Loucy (cell line): ENCODE data around the gene ZNRF3.
A peak's percentile ranks its signal among the peaks of the same experiment; 100 is the strongest.

ENCODE experiments used
- H2AFZ ChIP-seq: fragments of 200-600 bp; sonication (generic); 2 replicates; pipeline ENCODE4 v1.6.0; 2016; ENCODE audit warnings: antibody characterized with exemption, mild to moderate bottlenecking, low read length, moderate library complexity
- H3F3A ChIP-seq: fragments of 200-600 bp; 2 replicates; pipeline ENCODE4 v1.6.0; 2016; ENCODE audit warnings: antibody characterized with exemption, low read depth, mild to moderate bottlenecking
- H3K27me3 ChIP-seq: fragments of 200-600 bp; sonication (generic); 2 replicates; pipeline ENCODE4 v1.6.1; 2014; ENCODE audit warnings: low read length, mild to moderate bottlenecking; ENCODE audit not compliant: insufficient read depth, poor library complexity, severe bottlenecking
- H3K36me3 ChIP-seq: fragments of 200-600 bp; sonication (generic); 2 replicates; pipeline ENCODE4 v1.6.1; 2016; ENCODE audit warnings: low read length; ENCODE audit not compliant: insufficient read depth
- H3K4me1 ChIP-seq: fragments of 200-600 bp; sonication (generic); 2 replicates; pipeline ENCODE4 v1.5.1; 2014; ENCODE audit warnings: low read length, mild to moderate bottlenecking; ENCODE audit not compliant: insufficient read depth, poor library complexity, severe bottlenecking
- H3K4me2 ChIP-seq: fragments of 200-600 bp; sonication (generic); 2 replicates; pipeline ENCODE4 v1.6.0; 2014; ENCODE audit warnings: antibody characterized with exemption, low read length, low read depth, mild to moderate bottlenecking; ENCODE audit not compliant: poor library complexity, severe bottlenecking
- H3K4me3 ChIP-seq: fragments of 200-600 bp; sonication (generic); 2 replicates; pipeline ENCODE4 v1.5.1; 2014; ENCODE audit warnings: low read length, mild to moderate bottlenecking, mixed read lengths; ENCODE audit not compliant: poor library complexity, severe bottlenecking
- H3K79me2 ChIP-seq: fragments of 200-600 bp; sonication (generic); 2 replicates; pipeline ENCODE4 v1.6.1; 2014; ENCODE audit warnings: low read length; ENCODE audit not compliant: insufficient read depth
- H3K9ac ChIP-seq: fragments of 200-600 bp; sonication (generic); 2 replicates; pipeline ENCODE4 v1.6.0; 2014; ENCODE audit warnings: mild to moderate bottlenecking, low read depth, low read length, moderate library complexity; ENCODE audit not compliant: poor library complexity, severe bottlenecking
- H3K9me2 ChIP-seq: fragments of 200-600 bp; sonication (generic); replicated peaks from 2 replicates; pipeline ENCODE4 v1.6.1; 2016; ENCODE audit warnings: low read depth, low read length, mixed read lengths
- H3K9me3 ChIP-seq: fragments of 200-600 bp; sonication (generic); 2 replicates; pipeline ENCODE4 v1.6.1; 2014; ENCODE audit warnings: mild to moderate bottlenecking, antibody characterized with exemption, low read length, low read depth; ENCODE audit not compliant: insufficient read depth
- H4K20me1 ChIP-seq: fragments of 200-600 bp; sonication (generic); 2 replicates; pipeline ENCODE4 v1.6.0; 2014; ENCODE audit warnings: antibody characterized with exemption, low read length, mild to moderate bottlenecking; ENCODE audit not compliant: insufficient read depth, poor library complexity, severe bottlenecking
- EZH2phosphoT487 ChIP-seq: fragments of 200-600 bp; IDR thresholded peaks from 2 replicates; pipeline ENCODE4 v1.6.1; 2018; ENCODE audit warnings: antibody characterized with exemption, mild to moderate bottlenecking, moderate library complexity, borderline replicate concordance
- TF ChIP-seq, protein P1 (sequence below): fragments of 200-600 bp; sonication (generic); conservative IDR thresholded peaks from 2 replicates; pipeline ENCODE4 v1.5.1; 2014; ENCODE audit warnings: mild to moderate bottlenecking, antibody characterized with exemption, low read length

The ZNRF3 gene

DNA sequence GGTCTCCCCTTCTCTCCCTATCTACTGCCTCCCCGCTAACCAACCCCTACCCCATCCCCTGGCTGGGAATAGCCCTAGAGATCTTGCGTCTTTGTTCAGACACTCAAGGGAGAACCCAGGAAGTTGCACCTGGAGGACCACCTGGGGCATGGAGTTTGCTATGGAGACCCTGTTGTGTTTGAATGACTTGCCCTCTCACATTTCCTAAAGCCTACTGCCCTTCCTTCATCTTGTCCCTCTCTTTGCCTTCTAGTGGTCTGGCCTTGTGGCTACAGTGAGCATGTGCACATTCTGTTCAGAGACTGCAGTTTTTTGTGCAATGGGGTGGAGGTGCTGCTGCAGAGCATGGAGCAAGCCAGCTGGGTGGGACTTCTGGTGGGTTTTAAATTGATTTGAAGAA, 42.5 kb downstream of the ZNRF3 start:
- H3K4me1 ChIP-seq, result peaks cover 47% of the 10 kb centered on the region
- no peak overlapping the region for H2AFZ ChIP-seq
- peaks cover 52% of the 10 kb centered on the region for H3K79me2 ChIP-seq
- TF ChIP-seq, protein P1, sequence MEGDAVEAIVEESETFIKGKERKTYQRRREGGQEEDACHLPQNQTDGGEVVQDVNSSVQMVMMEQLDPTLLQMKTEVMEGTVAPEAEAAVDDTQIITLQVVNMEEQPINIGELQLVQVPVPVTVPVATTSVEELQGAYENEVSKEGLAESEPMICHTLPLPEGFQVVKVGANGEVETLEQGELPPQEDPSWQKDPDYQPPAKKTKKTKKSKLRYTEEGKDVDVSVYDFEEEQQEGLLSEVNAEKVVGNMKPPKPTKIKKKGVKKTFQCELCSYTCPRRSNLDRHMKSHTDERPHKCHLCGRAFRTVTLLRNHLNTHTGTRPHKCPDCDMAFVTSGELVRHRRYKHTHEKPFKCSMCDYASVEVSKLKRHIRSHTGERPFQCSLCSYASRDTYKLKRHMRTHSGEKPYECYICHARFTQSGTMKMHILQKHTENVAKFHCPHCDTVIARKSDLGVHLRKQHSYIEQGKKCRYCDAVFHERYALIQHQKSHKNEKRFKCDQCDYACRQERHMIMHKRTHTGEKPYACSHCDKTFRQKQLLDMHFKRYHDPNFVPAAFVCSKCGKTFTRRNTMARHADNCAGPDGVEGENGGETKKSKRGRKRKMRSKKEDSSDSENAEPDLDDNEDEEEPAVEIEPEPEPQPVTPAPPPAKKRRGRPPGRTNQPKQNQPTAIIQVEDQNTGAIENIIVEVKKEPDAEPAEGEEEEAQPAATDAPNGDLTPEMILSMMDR, result no peak; the same call in 1 of the 2 replicates
- no peak for TF ChIP-seq EZH2phosphoT487
- no peaks in the 10 kb centered on the region for H3K9me2 ChIP-seq
- no peak overlapping the region for H3K4me2 ChIP-seq
- no peaks in the 10 kb centered on the region for H3K9me3 ChIP-seq
- peaks cover 20% of the 10 kb centered on the region for H4K20me1 ChIP-seq
- no peaks in the 10 kb centered on the region for H3K36me3 ChIP-seq
- H3K27me3 ChIP-seq, result no peaks in the 10 kb centered on the region
- no peak overlapping the region for H3K9ac ChIP-seq
- no peak overlapping the region for H3K4me3 ChIP-seq
- H3F3A ChIP-seq, result peaks cover 5% of the 10 kb centered on the region; the same call in 1 of the 2 replicates

DNA sequence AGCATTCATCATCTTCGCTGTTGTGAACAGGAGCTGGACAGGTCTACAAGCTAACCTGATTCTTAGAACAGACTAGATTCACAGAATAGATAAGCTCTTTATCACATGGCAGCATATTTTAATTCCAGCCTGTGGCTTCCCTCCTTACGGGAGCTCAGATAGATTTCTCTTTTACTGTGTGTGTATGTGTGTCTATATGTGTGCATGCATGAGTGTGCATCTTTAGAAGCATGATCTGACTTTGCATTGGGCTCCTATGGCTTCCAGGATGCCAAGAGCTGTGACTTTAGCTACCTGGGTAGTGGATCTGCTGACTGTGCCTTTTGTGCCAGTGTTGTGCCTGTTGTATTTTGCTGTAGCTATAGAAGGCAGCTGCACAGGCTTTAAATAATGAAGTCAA, 44.3 kb downstream of the ZNRF3 start:
- no peak overlapping the region for H2AFZ ChIP-seq
- H3K79me2 ChIP-seq, result peaks cover 60% of the 10 kb centered on the region; the same call in 1 of the 2 replicates
- H3F3A ChIP-seq, result peaks cover 5% of the 10 kb centered on the region; the same call in 1 of the 2 replicates
- TF ChIP-seq, protein P1, result no peak
- TF ChIP-seq EZH2phosphoT487, result no peak
- H3K4me2 ChIP-seq, result peak overlapping the region; percentile 0
- no peak overlapping the region for H3K4me3 ChIP-seq
- peaks cover 51% of the 10 kb centered on the region for H3K4me1 ChIP-seq
- peaks cover 19% of the 10 kb centered on the region for H4K20me1 ChIP-seq
- H3K36me3 ChIP-seq, result no peaks in the 10 kb centered on the region
- no peaks in the 10 kb centered on the region for H3K27me3 ChIP-seq
- H3K9me3 ChIP-seq, result no peaks in the 10 kb centered on the region
- no peak overlapping the region for H3K9ac ChIP-seq
- no peaks in the 10 kb centered on the region for H3K9me2 ChIP-seq

DNA sequence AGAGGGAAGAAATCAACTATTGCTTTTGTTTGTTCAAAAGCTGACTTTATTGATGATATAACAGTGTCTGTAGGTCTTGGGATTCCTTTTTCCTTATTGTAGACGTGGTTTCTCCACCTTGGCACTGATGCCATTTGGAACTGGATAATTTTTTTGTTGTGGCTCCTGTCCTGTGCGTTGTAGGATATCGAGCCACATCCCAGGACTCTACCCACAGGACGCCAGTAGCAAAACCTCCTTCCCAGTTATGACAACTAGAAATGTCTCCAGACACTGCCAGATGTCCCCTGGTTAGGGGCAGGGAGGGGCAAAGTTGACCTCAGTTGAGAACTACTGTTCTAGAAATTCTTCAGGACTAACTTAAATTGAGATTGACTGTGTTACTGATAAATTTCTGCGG, 45.8 kb downstream of the ZNRF3 start:
- Histone ChIP-seq H4K20me1 (peaks cover 19% of the 10 kb centered on the region), H3K9me3 (no peaks in the 10 kb centered on the region), H3K4me3 (no peak overlapping the region), H3K4me1 (peaks cover 58% of the 10 kb centered on the region), H3K4me2 (no peak overlapping the region), H3K79me2 (peaks cover 48% of the 10 kb centered on the region), H3K9ac (no peak overlapping the region), H2AFZ (no peak overlapping the region), H3K36me3 (no peaks in the 10 kb centered on the region), H3K27me3 (no peaks in the 10 kb centered on the region), H3F3A (peaks cover 5% of the 10 kb centered on the region; the same call in 1 of the 2 replicates), H3K9me2 (no peaks in the 10 kb centered on the region)
- no peak for TF ChIP-seq EZH2phosphoT487
- TF ChIP-seq, protein P1, result no peak
